GM12892 (cell line): ENCODE results near the gene SLC8A1.

Experiments used
- POLR2A ChIP-seq: IDR thresholded peaks from 2 replicates; pipeline ENCODE4 v1.6.1; 2011; ENCODE audit warnings: low read depth, low read length, control low read depth
- POLR2AphosphoS5 ChIP-seq: IDR thresholded peaks from 2 replicates; pipeline ENCODE4 v1.6.1; 2011; ENCODE audit warnings: low read depth, low read length, control low read depth

GRCh38 chr2:40324656-40325055 is 127.2 kb downstream of the SLC8A1 start:
- no peak for TF ChIP-seq POLR2A
- TF ChIP-seq POLR2AphosphoS5 = no peak
